HG03354 (cell line): ENCODE measurements around the gene IL36RN.

ENCODE experiments used
- ATAC-seq: cut with Tn5 transposase; IDR thresholded peaks from one replicate; pipeline ENCODE4 v1.9.1; 2021; ENCODE audit warnings: mild to moderate bottlenecking; ENCODE audit not compliant: unreplicated experiment, poor library complexity, severe bottlenecking

The IL36RN gene

DNA sequence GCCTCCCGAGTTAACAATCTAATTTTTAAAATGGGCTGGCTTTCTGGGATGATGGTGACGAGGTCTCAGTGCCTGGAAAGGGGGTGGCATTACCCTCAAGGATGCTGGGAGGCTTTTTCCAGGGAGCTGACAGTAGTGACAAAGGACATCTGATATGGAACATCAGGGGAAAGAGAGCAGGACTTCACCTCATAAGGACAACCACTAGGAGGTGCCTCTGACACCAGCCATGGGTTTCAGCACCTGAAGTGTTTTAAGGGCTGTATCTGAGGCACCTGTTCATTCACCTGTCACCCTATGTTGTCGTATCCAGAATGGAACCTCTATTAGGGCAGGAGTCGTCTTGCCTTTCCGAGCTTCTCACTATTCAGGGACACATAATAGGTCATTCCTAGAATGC lies 17.1 kb upstream of the IL36RN start:
- ATAC-seq: no peak

DNA sequence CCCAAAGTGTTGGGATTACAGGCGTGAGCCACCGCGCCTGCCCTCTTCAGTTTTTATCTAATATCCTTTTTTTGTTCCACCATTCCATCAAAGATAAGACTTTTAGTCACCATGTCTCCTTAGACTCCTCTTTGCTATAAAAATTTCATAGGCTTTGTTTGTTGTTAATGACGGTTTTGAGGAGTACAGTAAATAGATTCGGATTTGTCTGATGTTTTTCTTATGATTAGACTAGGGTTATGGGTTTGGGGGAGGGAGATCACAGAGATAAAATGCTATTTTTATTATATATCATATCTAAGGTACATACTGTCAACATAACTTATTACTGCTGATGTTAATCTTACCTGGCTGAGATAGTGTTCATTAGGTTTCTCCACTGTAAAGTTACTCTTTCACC lies 12.5 kb upstream of the IL36RN start:
- ATAC-seq: no peak

DNA sequence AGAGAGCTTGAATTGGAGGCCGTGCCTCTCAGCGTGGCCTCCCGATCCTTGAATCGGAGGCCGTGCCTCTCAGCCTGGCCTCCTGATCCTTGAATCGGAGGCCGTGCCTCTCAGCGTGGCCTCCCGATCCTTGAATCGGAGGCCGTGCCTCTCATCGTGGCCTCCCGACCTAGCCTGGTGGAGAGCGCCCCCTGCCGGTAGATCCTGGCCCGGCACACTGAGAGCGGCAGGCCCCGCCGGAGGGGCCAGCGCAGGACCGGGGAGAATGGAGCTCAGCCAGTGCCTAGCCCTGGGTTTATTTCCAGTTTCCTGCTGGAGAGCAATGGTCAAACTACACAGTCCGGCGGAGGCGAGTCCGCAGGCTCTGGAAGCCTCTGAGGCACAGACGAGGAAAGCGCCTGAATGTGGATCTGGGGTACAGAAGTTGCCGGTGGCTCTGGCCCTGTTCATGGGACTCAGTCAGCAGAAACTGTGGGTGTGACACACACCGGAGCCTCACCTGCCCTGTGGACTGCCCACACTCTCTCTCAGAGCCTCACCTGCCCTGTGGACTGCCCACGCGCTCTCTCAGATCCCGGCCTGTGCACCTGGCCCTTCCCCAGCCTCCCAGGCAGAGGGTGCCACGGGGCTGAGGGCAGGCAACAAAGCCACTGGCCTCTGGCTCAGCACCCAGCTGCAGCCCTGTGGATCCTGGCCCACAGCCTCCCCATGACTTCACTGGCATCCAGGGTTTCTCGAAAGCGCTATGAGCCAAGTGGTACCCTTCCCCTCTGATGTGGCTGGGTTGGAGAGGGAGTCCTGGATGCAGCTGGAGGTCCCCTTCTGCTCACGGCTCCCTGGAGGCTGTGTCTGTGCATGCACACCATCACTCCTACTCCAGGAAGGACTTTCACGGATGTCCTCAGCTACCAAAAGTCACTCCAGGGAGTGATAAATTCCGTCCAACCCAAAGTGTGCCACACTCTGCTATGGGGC lies 7.8 kb upstream of the IL36RN start:
- ATAC-seq: no peak

DNA sequence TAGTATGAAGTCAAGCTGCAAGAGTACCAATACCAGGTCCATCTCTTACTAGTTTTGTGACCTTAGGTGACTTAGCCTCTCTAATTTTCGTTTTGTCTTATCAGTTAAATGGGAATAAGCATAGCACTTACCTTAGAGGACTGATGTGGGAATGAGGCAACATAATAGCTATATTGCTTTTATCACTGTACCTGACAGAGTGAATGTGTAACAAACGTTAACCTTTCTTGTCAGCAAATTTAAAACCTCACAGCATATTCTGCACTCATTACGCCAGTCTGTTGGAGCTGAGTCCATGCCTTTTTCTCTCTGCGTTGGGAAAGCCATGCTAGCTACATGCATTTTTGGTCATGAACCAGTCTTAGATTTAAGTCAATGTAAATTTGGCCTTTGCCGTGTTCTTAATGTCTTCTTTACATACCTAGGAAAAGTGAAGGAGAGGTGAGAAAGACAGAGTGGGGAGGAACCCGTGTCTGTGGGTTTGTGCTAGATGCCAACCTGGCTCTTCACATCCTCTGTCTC lies 6.5 kb upstream of the IL36RN start, which contains the start of gene IL36B:
Gene IL36B (minus strand): TSS at position 472 of the 522 bp plus-strand sequence.
- no peak for ATAC-seq

DNA sequence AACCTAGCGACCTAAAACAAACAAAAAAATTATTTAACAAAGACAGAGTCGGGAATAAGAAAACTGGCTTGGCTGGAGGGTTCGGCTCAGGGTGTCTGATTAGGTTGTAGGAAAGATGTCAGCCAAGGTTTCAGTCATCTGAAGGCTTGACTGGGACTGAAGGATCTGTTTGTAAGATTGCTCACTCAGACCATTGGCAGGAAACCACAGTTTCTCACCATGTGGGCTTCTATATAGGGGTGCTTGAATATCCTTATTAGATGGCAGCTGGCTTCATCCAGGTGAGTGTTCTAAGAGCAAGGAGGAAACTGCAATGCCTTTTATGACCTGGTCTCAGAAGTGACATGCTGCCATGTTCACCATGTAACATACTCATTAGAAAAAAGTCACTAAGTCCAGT lies 5.3 kb upstream of the IL36RN start:
- ATAC-seq: no peak

DNA sequence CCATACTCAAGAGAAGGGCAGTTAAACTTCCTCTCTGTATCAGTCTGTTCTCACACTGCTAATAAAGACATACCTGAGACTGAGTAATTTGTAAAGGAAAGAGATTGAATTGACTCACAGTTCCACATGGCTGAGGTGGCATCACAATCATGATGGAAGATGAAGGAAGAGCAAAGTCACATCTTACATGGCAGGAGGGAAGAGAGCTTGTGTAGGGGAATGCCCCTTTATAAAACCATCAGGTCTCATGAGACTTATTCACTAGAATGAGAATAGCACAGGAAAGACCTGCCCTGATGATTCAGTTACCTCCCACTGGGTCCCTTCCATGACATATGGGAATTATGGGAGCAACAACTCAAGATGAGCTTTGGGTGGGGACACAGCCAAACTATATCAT lies 4.9 kb upstream of the IL36RN start:
- no peak for ATAC-seq

DNA sequence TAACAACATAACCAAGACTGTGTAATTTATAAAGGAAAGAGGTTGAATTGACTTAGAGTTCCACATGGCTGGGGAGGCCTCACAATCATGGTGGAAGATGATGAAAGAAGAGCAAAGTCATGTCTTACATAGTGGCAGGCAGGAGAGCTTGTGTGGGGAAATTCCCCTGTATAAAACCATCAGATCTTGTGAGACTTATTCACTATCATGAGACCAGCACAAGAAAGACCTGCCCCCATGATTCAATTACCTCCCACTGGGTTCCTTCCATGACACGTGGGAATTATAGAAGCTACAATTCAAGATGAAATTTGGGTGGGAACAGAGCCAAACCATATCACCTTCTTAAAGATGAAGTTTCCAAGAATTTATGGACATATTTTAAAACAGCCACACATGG lies 2.5 kb upstream of the IL36RN start:
- ATAC-seq: no peak

DNA sequence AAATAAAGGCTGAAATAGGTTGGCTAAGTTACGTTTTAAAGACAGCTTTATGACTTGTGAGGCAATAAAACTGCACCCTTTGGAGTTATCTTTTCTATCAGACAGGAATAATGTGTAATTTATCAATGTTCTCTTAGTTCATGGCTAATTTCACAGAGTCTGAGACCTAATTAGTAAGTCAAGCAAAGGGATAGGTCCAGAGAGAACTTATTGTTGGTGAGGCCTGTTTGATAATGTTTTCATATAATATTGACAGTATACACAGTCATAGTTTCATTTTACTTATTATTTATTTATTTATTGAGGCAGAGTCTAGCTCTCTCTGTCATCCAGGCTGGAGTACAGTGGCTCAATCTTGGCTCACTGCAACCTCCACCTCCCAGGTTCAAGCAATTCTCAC lies 1.9 kb upstream of the IL36RN start:
- no peak for ATAC-seq

DNA sequence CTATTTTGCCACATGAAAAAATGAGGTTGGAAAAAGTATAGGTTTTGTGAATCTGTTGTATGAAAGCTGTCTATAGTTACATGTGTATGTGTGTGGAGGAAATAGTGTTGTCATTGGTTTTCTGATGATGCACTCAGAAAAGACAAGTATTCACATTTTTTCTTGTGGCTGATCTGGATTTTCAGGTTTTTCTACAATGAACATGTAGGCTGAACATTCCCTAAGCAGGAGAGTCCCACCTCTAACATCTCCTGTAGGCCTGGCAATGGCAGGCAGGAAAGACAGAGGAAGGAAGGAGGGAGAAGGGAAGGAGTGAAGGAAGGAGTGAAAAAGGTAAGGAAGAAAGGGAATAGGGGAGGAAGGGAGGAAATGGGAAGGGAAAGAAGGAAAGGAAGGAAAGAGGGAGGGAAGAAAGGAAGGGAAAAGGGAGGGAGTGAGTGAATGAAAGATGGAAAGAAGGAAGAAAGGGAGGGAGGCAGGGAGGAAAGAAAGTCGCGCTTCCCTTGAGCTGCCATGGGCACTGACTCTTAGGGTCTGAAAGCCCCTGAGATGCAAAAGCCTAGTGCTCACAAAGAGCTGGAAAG lies 495 bp upstream of the IL36RN start:
- ATAC-seq: no peak

DNA sequence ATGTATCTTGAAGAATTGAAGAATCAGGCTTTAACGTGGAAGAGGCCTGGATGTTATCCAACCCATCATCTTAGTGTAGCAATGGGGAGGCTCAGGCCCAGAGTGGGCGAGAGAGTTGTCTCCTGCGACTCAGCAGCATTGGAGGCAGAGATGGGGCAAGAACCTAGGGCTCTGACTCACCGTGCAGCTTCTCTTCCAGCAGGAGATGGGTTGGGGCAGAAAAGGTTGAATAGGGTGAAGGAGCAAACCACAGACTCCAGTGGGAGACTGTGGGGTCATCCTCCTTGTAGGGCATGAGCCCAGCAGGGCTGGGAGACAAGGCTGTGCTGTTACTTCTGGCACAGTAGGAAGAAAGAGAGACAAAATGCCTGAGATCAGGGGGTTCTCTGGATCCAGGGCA lies 1.4 kb downstream of the IL36RN start:
- ATAC-seq: no peak

DNA sequence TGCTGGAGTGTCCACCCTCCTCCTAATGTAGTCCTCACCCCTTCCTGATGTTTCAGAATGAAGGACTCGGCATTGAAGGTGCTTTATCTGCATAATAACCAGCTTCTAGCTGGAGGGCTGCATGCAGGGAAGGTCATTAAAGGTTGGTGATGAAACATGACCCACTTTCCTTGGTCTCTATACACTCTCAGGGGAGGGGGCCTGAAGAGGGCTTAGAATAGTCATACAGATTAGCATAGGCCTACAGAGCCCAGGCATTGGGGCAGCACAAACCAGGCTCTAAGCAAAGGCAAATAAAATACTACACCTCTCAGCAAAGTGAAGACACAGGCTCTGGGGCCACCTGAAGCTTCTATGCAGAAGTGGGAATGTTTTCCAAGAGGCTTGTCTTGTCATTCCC lies 1.8 kb downstream of the IL36RN start:
- no peak for ATAC-seq

DNA sequence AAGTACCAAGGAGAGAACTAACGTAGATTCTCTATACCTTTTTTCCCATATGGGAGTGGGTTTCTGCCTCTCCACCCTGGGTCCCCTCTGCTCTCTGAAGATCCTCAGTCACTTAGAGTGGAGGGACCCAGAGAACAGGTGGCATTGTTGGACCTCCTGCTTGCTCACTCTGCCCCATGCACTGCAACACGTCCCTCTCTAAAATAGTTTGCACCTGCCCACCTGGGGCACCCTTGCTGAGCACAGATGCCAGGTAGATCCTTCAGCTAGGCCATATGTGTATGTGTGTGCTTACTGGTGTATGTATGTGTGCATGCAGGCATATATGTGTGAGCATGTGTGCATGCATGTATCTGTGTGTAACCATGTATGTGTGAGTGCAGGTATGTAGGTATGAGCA lies 2.2 kb downstream of the IL36RN start:
- no peak for ATAC-seq

DNA sequence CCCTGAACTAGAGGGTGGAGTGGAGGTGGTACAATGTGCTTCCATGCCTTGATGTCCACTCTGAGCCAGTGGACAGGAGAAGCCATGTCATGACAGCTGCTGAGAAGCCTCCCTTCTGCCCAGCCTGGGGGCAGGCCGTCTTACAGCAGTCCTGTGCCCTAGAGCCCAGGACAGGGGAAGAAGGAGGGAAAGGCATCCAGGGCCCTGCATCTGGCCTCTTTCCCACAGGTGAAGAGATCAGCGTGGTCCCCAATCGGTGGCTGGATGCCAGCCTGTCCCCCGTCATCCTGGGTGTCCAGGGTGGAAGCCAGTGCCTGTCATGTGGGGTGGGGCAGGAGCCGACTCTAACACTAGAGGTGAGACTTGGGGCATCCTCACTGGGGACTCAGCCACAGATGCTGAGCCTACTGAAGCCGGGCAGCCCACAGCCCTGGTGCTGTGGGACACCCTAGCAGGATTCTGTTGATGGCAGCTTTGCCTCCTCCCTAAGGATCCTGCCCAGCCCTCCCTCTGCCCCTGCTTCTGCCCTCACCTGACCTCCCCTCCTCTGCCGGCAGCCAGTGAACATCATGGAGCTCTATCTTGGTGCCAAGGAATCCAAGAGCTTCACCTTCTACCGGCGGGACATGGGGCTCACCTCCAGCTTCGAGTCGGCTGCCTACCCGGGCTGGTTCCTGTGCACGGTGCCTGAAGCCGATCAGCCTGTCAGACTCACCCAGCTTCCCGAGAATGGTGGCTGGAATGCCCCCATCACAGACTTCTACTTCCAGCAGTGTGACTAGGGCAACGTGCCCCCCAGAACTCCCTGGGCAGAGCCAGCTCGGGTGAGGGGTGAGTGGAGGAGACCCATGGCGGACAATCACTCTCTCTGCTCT lies 3.1 kb downstream of the IL36RN start:
- no peak for ATAC-seq

DNA sequence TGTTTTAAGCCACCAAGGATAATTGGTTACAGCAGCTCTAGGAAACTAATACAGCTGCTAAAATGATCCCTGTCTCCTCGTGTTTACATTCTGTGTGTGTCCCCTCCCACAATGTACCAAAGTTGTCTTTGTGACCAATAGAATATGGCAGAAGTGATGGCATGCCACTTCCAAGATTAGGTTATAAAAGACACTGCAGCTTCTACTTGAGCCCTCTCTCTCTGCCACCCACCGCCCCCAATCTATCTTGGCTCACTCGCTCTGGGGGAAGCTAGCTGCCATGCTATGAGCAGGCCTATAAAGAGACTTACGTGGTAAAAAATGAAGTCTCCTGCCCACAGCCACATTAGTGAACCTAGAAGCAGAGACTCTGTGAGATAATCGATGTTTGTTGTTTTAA lies 5.3 kb downstream of the IL36RN start:
- ATAC-seq: no peak

DNA sequence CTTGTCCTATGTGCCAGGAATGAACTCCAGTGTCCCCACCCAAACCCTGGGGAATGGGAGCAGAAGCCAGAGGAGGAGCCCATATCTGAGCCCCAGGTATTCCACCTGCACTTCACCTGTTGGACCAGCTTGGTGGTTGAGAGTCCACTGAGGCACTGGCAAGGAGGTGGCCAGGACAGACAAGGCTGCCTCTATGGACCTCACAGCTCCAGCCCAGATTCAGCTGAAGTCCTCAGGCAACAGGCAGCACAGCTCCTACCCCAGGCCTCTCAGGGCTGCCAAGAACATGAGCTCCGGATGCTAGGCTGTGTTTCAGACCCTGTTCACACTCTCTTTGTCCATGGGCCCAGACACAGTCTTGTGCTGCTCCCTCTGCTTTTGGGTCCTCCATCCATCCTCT lies 5.9 kb downstream of the IL36RN start:
- no peak for ATAC-seq

DNA sequence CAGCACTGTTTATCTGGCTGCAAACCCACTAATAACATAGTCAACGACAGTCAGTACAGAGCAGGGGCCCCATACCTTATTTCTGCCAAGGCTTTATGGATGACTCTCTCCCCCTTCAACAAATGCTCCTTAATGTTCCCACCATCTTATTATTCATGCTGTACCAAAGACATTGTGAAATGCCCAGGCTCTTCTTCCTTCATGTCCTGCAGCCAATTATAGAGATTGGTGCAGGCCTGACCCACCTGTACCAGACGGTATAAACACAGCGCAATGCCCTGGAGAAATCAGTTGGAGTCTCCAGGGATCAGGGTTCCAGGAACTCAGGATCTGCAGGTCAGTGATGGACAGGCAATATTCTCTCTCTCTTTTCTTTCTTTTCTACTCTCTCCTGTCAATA lies 8.7 kb downstream of the IL36RN start, which contains the start of gene IL1F10:
Gene IL1F10 (plus strand): TSS at position 290 of the 400 bp plus-strand sequence. CDS start 4,769 bp downstream, outside the sequence.
- ATAC-seq: no peak

DNA sequence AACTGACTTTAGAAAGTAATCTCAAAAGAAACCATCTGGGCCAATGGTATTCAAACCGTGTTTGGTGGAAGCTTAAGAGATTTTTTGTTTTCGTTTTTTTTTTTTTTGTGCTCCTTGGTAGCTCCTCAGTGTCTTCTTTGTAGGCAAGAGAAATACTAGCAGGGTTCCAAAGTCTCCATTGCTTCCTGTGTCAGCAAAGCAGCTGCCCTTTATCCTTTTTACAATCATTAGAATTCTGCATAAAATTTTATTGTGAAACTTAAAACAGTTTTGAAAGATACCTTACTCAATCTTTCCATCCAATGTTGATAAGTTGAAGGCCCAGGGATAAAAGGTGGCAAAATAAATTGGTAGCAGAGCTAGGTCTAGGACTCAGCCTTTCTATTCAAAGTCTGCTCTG lies 9.3 kb downstream of the IL36RN start:
- ATAC-seq: no peak

DNA sequence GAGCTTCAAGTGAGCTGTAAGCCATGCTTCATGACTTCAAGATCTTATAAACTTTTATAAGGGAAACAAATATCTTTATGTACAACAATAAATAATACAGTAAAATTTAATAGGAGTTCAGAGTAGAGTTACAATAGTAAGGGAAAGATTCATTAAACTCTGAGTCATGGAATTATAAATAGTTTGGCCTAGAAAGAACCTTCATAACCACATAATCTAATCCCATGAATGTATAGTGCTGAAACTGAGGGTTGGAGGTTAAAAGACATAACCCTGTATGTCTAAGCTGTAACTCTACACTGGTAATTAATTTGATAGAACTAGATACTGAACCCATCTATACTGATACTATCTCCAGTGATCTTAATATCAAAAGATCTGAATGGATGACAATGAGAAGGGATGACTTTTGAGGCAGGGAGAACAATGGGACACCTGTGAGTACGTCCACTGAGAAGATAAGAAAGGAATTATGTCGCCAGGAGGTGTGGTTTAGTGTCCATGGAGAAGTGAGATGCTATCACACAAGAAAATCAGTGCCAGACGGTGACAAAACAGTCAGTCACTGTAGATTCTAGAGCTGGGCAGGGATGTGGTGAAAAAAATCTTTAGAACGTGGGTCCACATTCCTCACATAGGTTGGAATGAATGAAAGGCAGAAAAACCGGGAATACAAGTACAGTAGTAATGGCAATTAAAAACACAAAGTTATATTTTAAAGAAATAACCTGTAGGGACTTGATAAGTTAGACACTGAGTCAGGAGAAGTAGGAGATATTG lies 9.9 kb downstream of the IL36RN start:
- no peak for ATAC-seq
